GM12878 (cell line): ENCODE measurements around the gene TLE7.

ENCODE experiments used
- POLR2A ChIP-seq: IDR thresholded peaks from 2 replicates; pipeline ENCODE4 v1.6.1; 2011; ENCODE audit warnings: low read depth, mild to moderate bottlenecking, low read length
- RAD21 ChIP-seq: IDR thresholded peaks from 2 replicates; pipeline ENCODE4 v1.6.1; 2011; ENCODE audit warnings: mild to moderate bottlenecking, low read depth, low read length, moderate library complexity; ENCODE audit not compliant: insufficient read depth
- TF ChIP-seq, protein P1 (sequence below), 3 experiments: IDR thresholded peaks in 2 of 3; conservative IDR thresholded peaks in 1 of 3; 2 replicates each; pipeline ENCODE4 v1.5.1; 2011; ENCODE audit warnings: low read depth in 3 of 3, low read length in 3 of 3, mild to moderate bottlenecking in 3 of 3, control low read depth in 2 of 3, moderate library complexity in 2 of 3, inconsistent platforms in 1 of 3, mixed read lengths in 1 of 3; ENCODE audit not compliant: control insufficient read depth in 2 of 3, insufficient read depth in 1 of 3; ENCODE audit errors: extremely low read depth in 1 of 3

DNA sequence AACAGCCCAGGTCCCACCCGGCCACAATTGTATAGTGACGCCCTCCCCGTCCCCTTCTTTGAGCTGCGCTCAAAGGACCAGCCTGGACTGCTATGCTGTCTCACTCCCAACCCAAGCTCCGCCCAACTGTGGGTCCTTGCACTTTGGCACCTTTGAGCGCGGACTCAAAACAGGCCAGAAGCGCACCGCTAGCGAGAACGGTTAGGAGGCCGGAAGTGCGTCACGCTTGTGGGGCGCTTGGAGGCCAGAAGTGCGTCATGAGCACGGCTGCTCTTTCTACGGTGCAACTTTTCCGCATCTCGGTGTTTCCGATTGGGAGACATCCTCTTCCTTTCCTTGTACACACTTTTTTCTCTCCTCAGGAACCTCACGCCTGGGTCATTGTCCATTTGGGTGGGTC lies 47.3 kb upstream of the TLE7 start, which contains the start of gene ZNF19:
- TF ChIP-seq POLR2A = no peak
- TF ChIP-seq, protein P1, sequence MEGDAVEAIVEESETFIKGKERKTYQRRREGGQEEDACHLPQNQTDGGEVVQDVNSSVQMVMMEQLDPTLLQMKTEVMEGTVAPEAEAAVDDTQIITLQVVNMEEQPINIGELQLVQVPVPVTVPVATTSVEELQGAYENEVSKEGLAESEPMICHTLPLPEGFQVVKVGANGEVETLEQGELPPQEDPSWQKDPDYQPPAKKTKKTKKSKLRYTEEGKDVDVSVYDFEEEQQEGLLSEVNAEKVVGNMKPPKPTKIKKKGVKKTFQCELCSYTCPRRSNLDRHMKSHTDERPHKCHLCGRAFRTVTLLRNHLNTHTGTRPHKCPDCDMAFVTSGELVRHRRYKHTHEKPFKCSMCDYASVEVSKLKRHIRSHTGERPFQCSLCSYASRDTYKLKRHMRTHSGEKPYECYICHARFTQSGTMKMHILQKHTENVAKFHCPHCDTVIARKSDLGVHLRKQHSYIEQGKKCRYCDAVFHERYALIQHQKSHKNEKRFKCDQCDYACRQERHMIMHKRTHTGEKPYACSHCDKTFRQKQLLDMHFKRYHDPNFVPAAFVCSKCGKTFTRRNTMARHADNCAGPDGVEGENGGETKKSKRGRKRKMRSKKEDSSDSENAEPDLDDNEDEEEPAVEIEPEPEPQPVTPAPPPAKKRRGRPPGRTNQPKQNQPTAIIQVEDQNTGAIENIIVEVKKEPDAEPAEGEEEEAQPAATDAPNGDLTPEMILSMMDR (IDR thresholded peaks at IDR 0.05 in 2 of 3, conservative IDR thresholded peaks at IDR 0.05 in 1 of 3; ENCODE audit: control insufficient read depth in 2 of 3, extremely low read depth in 1 of 3, insufficient read depth in 1 of 3, low read depth in 3 of 3, low read length in 3 of 3) = no peak
- no peak for TF ChIP-seq RAD21
